Trophoblast cell (in vitro differentiated cells and primary cell): ENCODE results near the gene FBLIM1. TPM values are rescaled to one million over a fixed set of nuclear protein-coding genes. Genes with fewer than 3 reads are reported as not detected.

ENCODE experiments used
- DNase-seq, 2 donors: peaks; one replicate each; pipeline ENCODE4 v3.0.0-alpha.2; 2016
- H2AFZ ChIP-seq: 2 replicates; pipeline ENCODE4 v1.6.1; 2013; ENCODE audit warnings: low read length, moderate library complexity, mild to moderate bottlenecking; ENCODE audit not compliant: insufficient read depth, poor library complexity
- H2AK5ac ChIP-seq: 2 replicates; pipeline ENCODE4 v1.6.1; 2013; ENCODE audit warnings: mild to moderate bottlenecking, low read length
- H2BK120ac ChIP-seq: 2 replicates; pipeline ENCODE4 v1.6.1; 2013; ENCODE audit warnings: low read length, mild to moderate bottlenecking, moderate library complexity; ENCODE audit not compliant: insufficient read depth, poor library complexity
- H2BK12ac ChIP-seq: 2 replicates; pipeline ENCODE4 v1.6.1; 2013; ENCODE audit warnings: mild to moderate bottlenecking, low read length, moderate library complexity
- H2BK5ac ChIP-seq: 2 replicates; pipeline ENCODE4 v1.6.1; 2013; ENCODE audit warnings: low read length, low read depth, moderate library complexity, mild to moderate bottlenecking; ENCODE audit not compliant: poor library complexity
- H3K14ac ChIP-seq: 2 replicates; pipeline ENCODE4 v1.6.1; 2013; ENCODE audit warnings: mild to moderate bottlenecking, low read length
- H3K18ac ChIP-seq: 2 replicates; pipeline ENCODE4 v1.6.1; 2013; ENCODE audit warnings: mild to moderate bottlenecking, low read length
- H3K23ac ChIP-seq: 2 replicates; pipeline ENCODE4 v1.6.1; 2013; ENCODE audit warnings: low read length
- H3K27ac ChIP-seq: 2 replicates; pipeline ENCODE4 v1.5.1; 2013; ENCODE audit warnings: low read depth, mild to moderate bottlenecking, inconsistent platforms, low read length, moderate library complexity
- H3K27me3 ChIP-seq: 2 replicates; pipeline ENCODE4 v1.6.1; 2013; ENCODE audit warnings: inconsistent platforms, mild to moderate bottlenecking, low read length, moderate library complexity; ENCODE audit not compliant: insufficient read depth
- H3K36me3 ChIP-seq, 2 experiments: 1 replicate in 1 of 2; 2 replicates in 1 of 2; pipeline ENCODE4 v1.6.1; 2013; ENCODE audit warnings: low read length in 2 of 2, mild to moderate bottlenecking in 2 of 2, moderate library complexity in 1 of 2; ENCODE audit not compliant: insufficient read depth in 2 of 2, control insufficient read depth in 1 of 2
- H3K4ac ChIP-seq: 2 replicates; pipeline ENCODE4 v1.6.1; 2013; ENCODE audit warnings: low read depth, mild to moderate bottlenecking, low read length, moderate library complexity
- H3K4me1 ChIP-seq, 2 experiments: 1 replicate in 1 of 2; 2 replicates in 1 of 2; pipeline ENCODE4 v1.6.1; 2013; ENCODE audit warnings: low read length in 2 of 2, mild to moderate bottlenecking in 2 of 2, moderate library complexity in 1 of 2; ENCODE audit not compliant: insufficient read depth in 2 of 2, control insufficient read depth in 1 of 2
- H3K4me2 ChIP-seq: 2 replicates; pipeline ENCODE4 v1.6.1; 2013; ENCODE audit warnings: inconsistent platforms, mild to moderate bottlenecking, low read length, moderate library complexity
- H3K4me3 ChIP-seq: 2 replicates; pipeline ENCODE4 v1.5.1; 2013; ENCODE audit warnings: mild to moderate bottlenecking, low read depth, low read length, inconsistent platforms
- H3K79me1 ChIP-seq: one replicate; pipeline ENCODE4 v1.6.1; 2013; ENCODE audit warnings: low read length
- H3K79me2 ChIP-seq: 2 replicates; pipeline ENCODE4 v1.6.1; 2013; ENCODE audit warnings: low read length, mild to moderate bottlenecking; ENCODE audit not compliant: control insufficient read depth, insufficient read depth, poor library complexity
- H3K9ac ChIP-seq: 2 replicates; pipeline ENCODE4 v1.6.1; 2013; ENCODE audit warnings: mild to moderate bottlenecking, low read length
- H3K9me3 ChIP-seq: 2 replicates; pipeline ENCODE4 v1.6.1; 2013; ENCODE audit warnings: low read depth, mild to moderate bottlenecking, control low read depth, inconsistent platforms, low read length; ENCODE audit not compliant: insufficient read depth
- H4K12ac ChIP-seq: 2 replicates; pipeline ENCODE4 v1.6.1; 2013; ENCODE audit warnings: low read depth, mild to moderate bottlenecking, low read length, moderate library complexity
- H4K8ac ChIP-seq: 2 replicates; pipeline ENCODE4 v1.6.1; 2013; ENCODE audit warnings: low read depth, mild to moderate bottlenecking, low read length, moderate library complexity
- H4K91ac ChIP-seq: one replicate; pipeline ENCODE4 v1.6.1; 2013; ENCODE audit warnings: low read depth, mild to moderate bottlenecking, low read length, moderate library complexity
- WGBS: extraction: QIAGEN DNeasy Blood & Tissue Kit; methylation state at CpG from one replicate; pipeline ENCODE4 v1.1.7; 2013; ENCODE audit warnings: missing lambda C conversion rate; ENCODE audit not compliant: insufficient read length, insufficient coverage; ENCODE audit errors: extremely low coverage; 5-methylcytosine and 5-hydroxymethylcytosine counted together
- polyA plus RNA-seq: library from polyadenylated mRNA; stranded (reverse); fragments of 200-250 nt; gene quantifications from 2 replicates; pipeline ENCODE4 v1.2.3, GENCODE V29; 2013

FBLIM1 gene, protein sequence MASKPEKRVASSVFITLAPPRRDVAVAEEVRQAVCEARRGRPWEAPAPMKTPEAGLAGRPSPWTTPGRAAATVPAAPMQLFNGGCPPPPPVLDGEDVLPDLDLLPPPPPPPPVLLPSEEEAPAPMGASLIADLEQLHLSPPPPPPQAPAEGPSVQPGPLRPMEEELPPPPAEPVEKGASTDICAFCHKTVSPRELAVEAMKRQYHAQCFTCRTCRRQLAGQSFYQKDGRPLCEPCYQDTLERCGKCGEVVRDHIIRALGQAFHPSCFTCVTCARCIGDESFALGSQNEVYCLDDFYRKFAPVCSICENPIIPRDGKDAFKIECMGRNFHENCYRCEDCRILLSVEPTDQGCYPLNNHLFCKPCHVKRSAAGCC
- polyA plus RNA-seq = 88.4 and 91.1 TPM in 2 replicates

DNA sequence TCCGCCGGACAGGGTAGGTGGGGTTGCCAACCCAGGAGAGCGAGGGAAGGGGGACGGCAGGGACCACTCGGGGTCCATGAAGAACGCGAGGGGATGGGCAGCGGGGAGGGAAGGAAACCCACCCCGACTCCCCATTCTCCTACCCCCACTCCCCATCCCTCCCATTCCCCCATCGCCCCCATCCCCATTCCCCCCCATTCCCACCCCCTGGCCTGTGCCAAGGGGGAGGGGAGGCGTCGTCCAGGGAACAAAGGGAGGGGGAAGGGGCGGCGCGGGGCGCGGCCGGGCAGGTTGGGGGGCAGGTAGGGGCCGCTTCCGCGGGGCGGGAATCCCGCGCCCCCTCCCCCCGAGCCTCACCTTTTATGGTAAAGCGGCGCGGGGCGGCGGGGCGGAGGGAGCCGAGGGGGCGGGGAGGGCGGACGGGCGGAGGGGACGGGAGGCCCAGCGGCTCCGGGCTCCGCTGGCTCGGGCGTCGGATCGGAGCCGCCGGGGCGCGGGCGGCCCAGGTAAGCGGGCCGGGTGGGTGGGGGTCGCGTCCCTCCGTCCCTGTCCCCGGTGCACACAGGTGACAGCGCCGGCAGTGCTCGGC is at the start of gene FBLIM1:
TSS of gene FBLIM1 (plus strand) at position 453 of the 589 bp plus-strand sequence. CDS start 6,189 bp downstream, outside the sequence.
- Histone ChIP-seq H3K79me2 (peaks cover 23% of the 10 kb centered on the region), H4K91ac (peak within 1 kb of the TSS; percentile 99), H3K27me3 (no peaks in the 10 kb centered on the region), H2AFZ (peak within 1 kb of the TSS; percentile 89), H3K18ac (peak within 1 kb of the TSS; percentile 87), H3K23ac (no peak within 1 kb of the TSS), H3K79me1 (peaks cover 27% of the 10 kb centered on the region), H3K27ac (peak within 1 kb of the TSS; percentile 81), H3K9me3 (peaks cover 2% of the 10 kb centered on the region), H2BK5ac (peak within 1 kb of the TSS; percentile 97), H3K9ac (peak within 1 kb of the TSS; percentile 99), H4K12ac (peak within 1 kb of the TSS; percentile 96), H3K4ac (peak within 1 kb of the TSS; percentile 97), H3K4me1 (peaks cover 14 to 29% of the 10 kb centered on the region in 2 experiments), H2BK12ac (peak within 1 kb of the TSS; percentile 98), H2BK120ac (peak within 1 kb of the TSS; percentile 97), H2AK5ac (peak within 1 kb of the TSS; percentile 76), H3K36me3 (peaks cover 2 to 3% of the 10 kb centered on the region in 2 experiments), H3K4me3 (peak within 1 kb of the TSS; percentile 94), H3K14ac (peak within 1 kb of the TSS; percentile 99), H3K4me2 (peak within 1 kb of the TSS; percentile 69), H4K8ac (peak within 1 kb of the TSS; percentile 97)
- no peak for DNase-seq
- WGBS = no CpG with 5 or more reads among the region's 58 CpGs

DNA sequence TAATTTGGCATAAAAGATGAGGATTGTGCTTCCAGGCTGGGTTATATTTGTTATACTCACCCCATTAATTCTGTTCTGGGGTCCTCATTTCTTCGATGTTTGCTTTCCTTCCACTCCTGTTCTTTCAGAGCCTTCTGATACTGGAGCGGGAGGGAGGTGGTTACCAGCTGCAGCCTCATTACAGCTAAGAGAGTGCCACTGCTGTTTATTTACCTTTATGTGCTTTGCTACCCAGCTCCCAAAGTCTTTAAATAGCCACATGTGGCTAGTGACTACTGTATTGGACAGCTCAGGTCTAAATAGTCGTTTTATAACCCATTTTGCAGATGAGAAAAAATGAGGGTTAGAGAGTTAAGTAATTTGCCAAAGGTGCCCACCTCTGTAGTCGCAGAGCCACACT is 49.4 kb upstream of the FBLIM1 start:
- H3K4me1 ChIP-seq = no peaks in the 10 kb centered on the region
- no peak overlapping the region for H3K9ac ChIP-seq
- no peak overlapping the region for H3K14ac ChIP-seq
- H3K18ac ChIP-seq = no peak overlapping the region
- no peak overlapping the region for H2BK120ac ChIP-seq
- H3K4me3 ChIP-seq = no peak overlapping the region
- H4K12ac ChIP-seq = no peak overlapping the region
- WGBS = no CpG with 5 or more reads among the region's 4 CpGs
- no peak overlapping the region for H2BK5ac ChIP-seq
- H3K27me3 ChIP-seq = no peaks in the 10 kb centered on the region
- no peak for DNase-seq
- no peaks in the 10 kb centered on the region for H3K79me1 ChIP-seq
- no peak overlapping the region for H2BK12ac ChIP-seq
- H2AK5ac ChIP-seq = no peak overlapping the region
- no peak overlapping the region for H2AFZ ChIP-seq
- H4K8ac ChIP-seq = no peak overlapping the region
- no peak overlapping the region for H3K27ac ChIP-seq
- H3K23ac ChIP-seq = no peak overlapping the region
- no peak overlapping the region for H4K91ac ChIP-seq
- H3K79me2 ChIP-seq = peaks cover 2% of the 10 kb centered on the region
- H3K9me3 ChIP-seq = no peaks in the 10 kb centered on the region
- H3K4ac ChIP-seq = no peak overlapping the region
- H3K4me2 ChIP-seq = no peak overlapping the region
- H3K36me3 ChIP-seq = peaks cover 16 to 17% of the 10 kb centered on the region in 2 experiments

DNA sequence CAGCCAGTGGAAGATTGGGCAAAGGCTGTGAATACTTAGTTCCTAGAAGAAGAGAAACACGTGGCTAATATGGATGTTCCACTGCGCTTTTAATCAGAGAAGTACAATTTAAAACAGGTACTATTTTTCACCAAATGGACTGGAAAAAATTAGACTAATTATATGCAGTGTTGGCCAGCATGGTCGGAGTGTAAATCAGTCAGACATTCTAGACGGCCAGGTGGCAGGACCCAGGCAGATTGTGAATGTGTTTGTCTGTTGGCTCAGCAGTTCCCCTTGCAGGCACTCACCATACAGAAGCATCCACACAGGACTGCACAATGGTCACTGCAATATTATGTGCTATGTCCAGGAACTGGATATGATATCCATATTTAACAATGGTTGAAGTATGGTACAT is 46.4 kb upstream of the FBLIM1 start:
- Histone ChIP-seq H3K79me1 (no peaks in the 10 kb centered on the region), H3K79me2 (no peaks in the 10 kb centered on the region), H4K91ac (no peak overlapping the region), H3K9me3 (no peaks in the 10 kb centered on the region), H2AFZ (no peak overlapping the region), H3K14ac (no peak overlapping the region), H3K4me1 (no peaks in the 10 kb centered on the region), H3K4ac (no peak overlapping the region), H3K27me3 (no peaks in the 10 kb centered on the region), H4K8ac (no peak overlapping the region), H4K12ac (no peak overlapping the region), H3K18ac (no peak overlapping the region), H2AK5ac (no peak overlapping the region), H3K36me3 (peaks cover 13 to 15% of the 10 kb centered on the region in 2 experiments), H3K27ac (no peak overlapping the region), H3K9ac (no peak overlapping the region), H3K4me2 (no peak overlapping the region), H3K4me3 (no peak overlapping the region), H2BK120ac (no peak overlapping the region), H3K23ac (no peak overlapping the region), H2BK12ac (no peak overlapping the region), H2BK5ac (no peak overlapping the region)
- no peak for DNase-seq
- WGBS = no CpG with 5 or more reads among the region's 4 CpGs

DNA sequence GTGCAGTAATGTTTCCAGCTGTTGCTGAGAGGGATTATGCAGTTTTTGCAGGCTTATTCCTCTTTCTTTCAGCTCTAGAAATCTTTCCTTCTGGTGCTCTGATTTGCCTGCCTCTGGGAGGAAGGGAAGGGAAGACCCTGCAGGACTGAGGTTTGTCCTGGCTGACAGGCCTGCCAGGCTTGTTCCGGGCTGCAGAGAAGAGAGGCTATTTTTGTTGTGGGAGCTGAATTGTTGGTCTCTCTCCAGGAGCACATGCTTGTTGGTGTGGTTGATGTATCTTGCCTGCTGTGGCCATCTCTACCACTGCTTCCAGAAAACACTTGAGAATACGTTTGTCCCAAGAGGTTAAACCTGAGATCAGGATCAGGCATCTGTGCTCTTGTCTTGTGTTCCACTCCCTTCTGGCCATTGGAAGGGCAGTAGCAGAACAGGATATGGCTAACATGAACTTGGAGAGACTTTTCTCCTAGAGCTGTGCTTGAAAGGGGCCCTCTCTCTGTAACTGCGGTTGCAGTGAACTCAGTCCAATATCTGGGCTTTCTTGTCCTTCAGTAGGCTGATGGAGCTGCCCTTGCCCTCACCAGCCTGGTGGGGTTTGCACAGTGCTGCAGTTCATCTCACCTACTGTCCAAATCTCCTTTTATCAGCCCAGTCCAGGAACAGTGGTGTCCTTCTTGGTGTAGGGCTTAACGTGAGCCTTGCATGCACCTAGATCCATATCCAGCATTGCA is 44.0 kb upstream of the FBLIM1 start:
- Histone ChIP-seq H2BK12ac (no peak overlapping the region), H3K4ac (no peak overlapping the region), H4K12ac (no peak overlapping the region), H3K9ac (no peak overlapping the region), H3K4me3 (no peak overlapping the region), H3K9me3 (no peaks in the 10 kb centered on the region), H2AK5ac (no peak overlapping the region), H2AFZ (no peak overlapping the region), H3K18ac (peak overlapping the region; percentile 52), H3K27me3 (no peaks in the 10 kb centered on the region), H3K27ac (no peak overlapping the region), H3K4me1 (peaks cover 0 to 2% of the 10 kb centered on the region in 2 experiments), H3K79me2 (no peaks in the 10 kb centered on the region), H4K8ac (no peak overlapping the region), H3K23ac (no peak overlapping the region), H2BK120ac (no peak overlapping the region), H2BK5ac (no peak overlapping the region), H3K79me1 (no peaks in the 10 kb centered on the region), H4K91ac (no peak overlapping the region), H3K14ac (no peak overlapping the region), H3K4me2 (no peak overlapping the region), H3K36me3 (peaks cover 24 to 32% of the 10 kb centered on the region in 2 experiments)
- WGBS = no CpG with 5 or more reads among the region's 4 CpGs
- DNase-seq = no peak
